ENCODE data around the gene DNASE1L1. TPM values are rescaled to one million over a fixed set of nuclear protein-coding genes. Genes with fewer than 3 reads are reported as not detected.

Gene DNASE1L1
- total RNA-seq, 1 donor from 2014 or later: 40.8 TPM

- peaks cover 46% of the 10 kb centered on the region for H3K4me1 Mint-ChIP-seq (ENCODE audit: low read depth)
- DNase-seq (ENCODE audit: low spot score): no peak
- H3K36me3 Mint-ChIP-seq (ENCODE audit: low read depth): peaks cover 2% of the 10 kb centered on the region
- H3K27me3 Mint-ChIP-seq (ENCODE audit: low read depth): no peaks in the 10 kb centered on the region
- no peak for TF ChIP-seq CTCF (IDR thresholded peaks at IDR 0.05)
- peak overlapping the region; percentile 90 for H3K27ac Mint-ChIP-seq (ENCODE audit: unreplicated experiment)
- H3K9me3 Mint-ChIP-seq (ENCODE audit: low read depth): no peaks in the 10 kb centered on the region
- peak overlapping the region; percentile 81 for H3K4me3 Mint-ChIP-seq (ENCODE audit: unreplicated experiment)
These were observed 28.3 kb downstream of the DNASE1L1 start for GRCh38 chrX:154380787-154381186.

GRCh38 chrX:154380153-154380552 lies 28.9 kb downstream of the DNASE1L1 start:
- H3K4me1 Mint-ChIP-seq (ENCODE audit: low read depth): peaks cover 48% of the 10 kb centered on the region
- peak overlapping the region; percentile 90 for H3K27ac Mint-ChIP-seq (ENCODE audit: unreplicated experiment)
- no peaks in the 10 kb centered on the region for H3K27me3 Mint-ChIP-seq (ENCODE audit: low read depth)
- peak overlapping the region; percentile 81 for H3K4me3 Mint-ChIP-seq (ENCODE audit: unreplicated experiment)
- no peaks in the 10 kb centered on the region for H3K9me3 Mint-ChIP-seq (ENCODE audit: low read depth)
- no peak for TF ChIP-seq CTCF (IDR thresholded peaks at IDR 0.05)
- peaks cover 2% of the 10 kb centered on the region for H3K36me3 Mint-ChIP-seq (ENCODE audit: low read depth)
- no peak for DNase-seq (ENCODE audit: low spot score)

- Mint-ChIP-seq H3K4me1 (ENCODE audit: low read depth) (peaks cover 50% of the 10 kb centered on the region), H3K36me3 (ENCODE audit: low read depth) (peaks cover 2% of the 10 kb centered on the region), H3K4me3 (ENCODE audit: unreplicated experiment) (peak overlapping the region; percentile 81), H3K9me3 (ENCODE audit: low read depth) (no peaks in the 10 kb centered on the region), H3K27ac (ENCODE audit: unreplicated experiment) (peak overlapping the region; percentile 90), H3K27me3 (ENCODE audit: low read depth) (no peaks in the 10 kb centered on the region)
- TF ChIP-seq CTCF (IDR thresholded peaks at IDR 0.05): no peak
- DNase-seq (ENCODE audit: low spot score): no peak
These were observed 29.5 kb downstream of the DNASE1L1 start for GRCh38 chrX:154379569-154379951.

- peak within 1 kb of the TSS; percentile 92 for H3K27ac Mint-ChIP-seq (ENCODE audit: unreplicated experiment)
- peaks cover 2% of the 10 kb centered on the region for H3K36me3 Mint-ChIP-seq (ENCODE audit: low read depth)
- no peak for TF ChIP-seq CTCF (IDR thresholded peaks at IDR 0.05)
- H3K4me3 Mint-ChIP-seq (ENCODE audit: unreplicated experiment): peak within 1 kb of the TSS; percentile 81
- peaks cover 44% of the 10 kb centered on the region for H3K4me1 Mint-ChIP-seq (ENCODE audit: low read depth)
- H3K9me3 Mint-ChIP-seq (ENCODE audit: low read depth): no peaks in the 10 kb centered on the region
- peak; percentile 99 for DNase-seq (ENCODE audit: low spot score)
- H3K27me3 Mint-ChIP-seq (ENCODE audit: low read depth): no peaks in the 10 kb centered on the region
These were observed 30.1 kb downstream of the DNASE1L1 start, which contains the start of gene EMD for GRCh38 chrX:154378799-154379568. EMD (plus strand) TSS chrX:154379295; CDS start chrX:154379485, 190 bp downstream.

GRCh38 chrX:154378059-154378798 lies 30.8 kb downstream of the DNASE1L1 start:
- Mint-ChIP-seq H3K4me1 (ENCODE audit: low read depth) (peaks cover 38% of the 10 kb centered on the region), H3K9me3 (ENCODE audit: low read depth) (no peaks in the 10 kb centered on the region), H3K27me3 (ENCODE audit: low read depth) (no peaks in the 10 kb centered on the region), H3K36me3 (ENCODE audit: low read depth) (peaks cover 2% of the 10 kb centered on the region), H3K4me3 (ENCODE audit: unreplicated experiment) (peak overlapping the region; percentile 61), H3K27ac (ENCODE audit: unreplicated experiment) (peak overlapping the region; percentile 92)
- DNase-seq (ENCODE audit: low spot score): no peak
- TF ChIP-seq CTCF (IDR thresholded peaks at IDR 0.05): peak; percentile 31
